H1 (cell line): ENCODE results near the gene PPP1R10. TPM values are rescaled to one million over a fixed set of nuclear protein-coding genes. Genes with fewer than 3 reads are reported as not detected.
A peak's percentile ranks its signal among the peaks of the same experiment; 100 is the strongest.

Experiments
- CTCF ChIA-PET: fragments of 300-600 bp; sonication (Branson Sonifier 250); formaldehyde crosslinking; loops from one replicate; lab custom pipeline; 2021; ENCODE audit not compliant: partially characterized antibody; lab: Charles Lee
- POLR2A ChIA-PET: fragments of 300-600 bp; sonication (Branson Sonifier 250); formaldehyde crosslinking; loops from one replicate; lab custom pipeline; 2021; ENCODE audit warnings: inconsistent platforms; ENCODE audit not compliant: partially characterized antibody; lab: Charles Lee
- DNase-seq, 2 experiments: peaks; one replicate each; pipeline versions ENCODE4 v3.0.0 to v3.0.0-alpha.2; 2010 to 2022; ENCODE audit warnings: low spot score in 2 of 2, low read depth in 1 of 2, mixed read lengths in 1 of 2
- FAIRE-seq: peaks from 2 replicates; lab custom pipeline; 2011; peaks lifted over from hg19 to GRCh38; lab: Jason Lieb, UNC
- H2AFZ ChIP-seq: 2 replicates; pipeline ENCODE4 v1.8.1; 2012; ENCODE audit warnings: low read length, inconsistent platforms
- H2AK5ac ChIP-seq: 2 replicates; pipeline ENCODE4 v1.6.1; 2013; ENCODE audit warnings: low read depth, low read length
- H2BK120ac ChIP-seq: replicated peaks from 2 replicates; pipeline ENCODE3; 2013; ENCODE audit warnings: low read depth, low read length, inconsistent platforms
- H2BK12ac ChIP-seq: 2 replicates; pipeline ENCODE4 v1.6.1; 2013; ENCODE audit warnings: low read depth, low read length
- H2BK15ac ChIP-seq: 2 replicates; pipeline ENCODE4 v1.6.1; 2013; ENCODE audit warnings: low read length
- H2BK20ac ChIP-seq: 2 replicates; pipeline ENCODE4 v1.6.1; 2013; ENCODE audit warnings: low read length
- H2BK5ac ChIP-seq: 2 replicates; pipeline ENCODE4 v1.6.1; 2013; ENCODE audit warnings: low read depth, low read length
- H3K14ac ChIP-seq: 2 replicates; pipeline ENCODE4 v1.6.1; 2013; ENCODE audit warnings: inconsistent platforms; ENCODE audit not compliant: insufficient read length
- H3K18ac ChIP-seq: 2 replicates; pipeline ENCODE4 v1.6.1; 2013; ENCODE audit warnings: low read length; ENCODE audit errors: extremely low read depth
- H3K23ac ChIP-seq: 2 replicates; pipeline ENCODE4 v1.6.1; 2013; ENCODE audit warnings: inconsistent platforms; ENCODE audit not compliant: insufficient read length
- H3K23me2 ChIP-seq: 2 replicates; pipeline ENCODE4 v1.6.1; 2013; ENCODE audit warnings: low read depth, low read length
- H3K27ac ChIP-seq: 2 replicates; pipeline ENCODE4 v1.6.1; 2011; ENCODE audit warnings: low read depth, low read length, inconsistent platforms
- H3K27me3 ChIP-seq, 4 experiments: replicated peaks in 1 of 4; 1 replicate in 1 of 4; 2 replicates in 3 of 4; pipeline versions ENCODE4 v1.6.1 to v1.8.1; 2011 to 2013; ENCODE audit warnings: low read length in 3 of 4, mild to moderate bottlenecking in 3 of 4, inconsistent platforms in 2 of 4, mixed read lengths in 2 of 4, moderate library complexity in 1 of 4; ENCODE audit not compliant: control insufficient read depth in 3 of 4, insufficient read depth in 3 of 4; ENCODE audit errors: extremely low read depth in 1 of 4
- H3K36me3 ChIP-seq, 4 experiments: 2 replicates each; pipeline versions ENCODE4 v1.6.1 to v1.8.1; 2011 to 2013; ENCODE audit warnings: mild to moderate bottlenecking in 4 of 4, low read length in 3 of 4, moderate library complexity in 2 of 4, control low read depth in 1 of 4, inconsistent platforms in 1 of 4; ENCODE audit not compliant: insufficient read depth in 4 of 4, control insufficient read depth in 2 of 4
- H3K4ac ChIP-seq: replicated peaks from 2 replicates; pipeline ENCODE3; 2013; ENCODE audit warnings: low read length, low read depth, mixed read lengths, inconsistent platforms; ENCODE audit not compliant: insufficient read length
- H3K4me1 ChIP-seq, 4 experiments: replicated peaks in 1 of 4; 1 replicate in 1 of 4; 2 replicates in 3 of 4; pipeline versions ENCODE4 v1.6.1 to v1.8.1; 2011 to 2013; ENCODE audit warnings: low read length in 3 of 4, inconsistent platforms in 2 of 4, mixed read lengths in 1 of 4; ENCODE audit not compliant: insufficient read depth in 4 of 4, control insufficient read depth in 3 of 4
- H3K4me2 ChIP-seq, 2 experiments: 2 replicates each; pipeline versions ENCODE4 v1.6.1 to v1.8.1; 2011 to 2013; ENCODE audit warnings: low read depth in 2 of 2, low read length in 2 of 2, control low read depth in 1 of 2, inconsistent platforms in 1 of 2, mild to moderate bottlenecking in 1 of 2; ENCODE audit not compliant: insufficient read depth in 1 of 2
- H3K4me3 ChIP-seq, 4 experiments: fragments of 200-600, 300-600 bp in 1 of 4; sonication (generic), shearing (Covaris generic), sonication (Bioruptor Twin) in 1 of 4; 2 replicates each; pipeline versions ENCODE4 v1.5.1 to v1.8.1; 2011 to 2016; ENCODE audit warnings: low read length in 4 of 4, low read depth in 3 of 4, control low read depth in 2 of 4, inconsistent platforms in 2 of 4, mild to moderate bottlenecking in 2 of 4, mixed read lengths in 1 of 4, moderate library complexity in 1 of 4; ENCODE audit not compliant: insufficient read depth in 2 of 4; ENCODE audit errors: extremely low read depth in 1 of 4
- H3K56ac ChIP-seq: replicated peaks from 2 replicates; pipeline ENCODE3; 2013; ENCODE audit warnings: low read depth, mild to moderate bottlenecking, mixed read lengths, low read length, inconsistent platforms; ENCODE audit not compliant: insufficient read length
- H3K79me1 ChIP-seq: 2 replicates; pipeline ENCODE4 v1.6.1; 2013; ENCODE audit warnings: low read depth, low read length, control low read depth
- H3K79me2 ChIP-seq, 2 experiments: 2 replicates each; pipeline versions ENCODE4 v1.6.1 to v1.8.1; 2012 to 2013; ENCODE audit warnings: low read length in 2 of 2, mild to moderate bottlenecking in 2 of 2, inconsistent platforms in 1 of 2; ENCODE audit not compliant: insufficient read depth in 2 of 2, control insufficient read depth in 1 of 2
- H3K9ac ChIP-seq, 4 experiments: replicated peaks in 1 of 4; 1 replicate in 1 of 4; 2 replicates in 3 of 4; pipeline versions ENCODE4 v1.6.1 to v1.8.1; 2011 to 2013; ENCODE audit warnings: low read depth in 3 of 4, low read length in 3 of 4, control low read depth in 2 of 4, mild to moderate bottlenecking in 2 of 4, moderate library complexity in 2 of 4, inconsistent platforms in 1 of 4; ENCODE audit errors: extremely low read depth in 1 of 4
- H3K9me3 ChIP-seq, 2 experiments: 2 replicates each; pipeline versions ENCODE4 v1.6.1 to v1.8.1; 2012 to 2013; ENCODE audit warnings: mild to moderate bottlenecking in 2 of 2, moderate library complexity in 2 of 2, control low read depth in 1 of 2, inconsistent platforms in 1 of 2, low read depth in 1 of 2, low read length in 1 of 2, mixed read lengths in 1 of 2; ENCODE audit not compliant: insufficient read depth in 2 of 2
- H4K20me1 ChIP-seq, 2 experiments: replicated peaks in 1 of 2; 2 replicates each; pipeline versions ENCODE3 to v1.8.1; 2011 to 2013; ENCODE audit warnings: inconsistent platforms in 2 of 2, low read length in 2 of 2, mild to moderate bottlenecking in 1 of 2; ENCODE audit not compliant: insufficient read depth in 2 of 2, control insufficient read depth in 1 of 2
- H4K5ac ChIP-seq: 2 replicates; pipeline ENCODE4 v1.6.1; 2013; ENCODE audit warnings: low read length, low read depth, mixed read lengths, inconsistent platforms; ENCODE audit not compliant: insufficient read length
- H4K8ac ChIP-seq: 2 replicates; pipeline ENCODE4 v1.8.0; 2013; ENCODE audit warnings: mild to moderate bottlenecking, moderate library complexity, low read length, inconsistent platforms; ENCODE audit not compliant: insufficient read depth; ENCODE audit errors: extremely low read depth
- H4K91ac ChIP-seq: replicated peaks from 2 replicates; pipeline ENCODE3; 2013; ENCODE audit warnings: low read length, mixed read lengths, inconsistent platforms; ENCODE audit not compliant: insufficient read length
- POLR2A ChIP-seq, 2 experiments: IDR thresholded peaks; 1 replicate in 1 of 2; 2 replicates in 1 of 2; pipeline ENCODE4 v1.6.1; 2011; ENCODE audit warnings: low read depth in 2 of 2, low read length in 2 of 2, mild to moderate bottlenecking in 2 of 2; ENCODE audit errors: control extremely low read depth in 1 of 2
- SP4 ChIP-seq: IDR thresholded peaks from 2 replicates; pipeline ENCODE4 v1.6.1; 2012; ENCODE audit warnings: low read length, inconsistent platforms
- SUZ12 ChIP-seq: fragments of 200-600 bp; sonication (generic); IDR thresholded peaks from 2 replicates; pipeline ENCODE4 v1.6.1; 2012; ENCODE audit warnings: mild to moderate bottlenecking, inconsistent platforms, low read length, moderate library complexity, mixed read lengths
- TAF7 ChIP-seq: optimal IDR thresholded peaks from 2 replicates; pipeline ENCODE3; 2011; ENCODE audit warnings: low read depth, mild to moderate bottlenecking, inconsistent platforms, low read length, moderate library complexity, borderline replicate concordance
- polyA plus RNA-seq, 7 experiments: library from polyadenylated mRNA; depleted of rRNA in 3 of 7; stranded (reverse) in 5 of 7; unstranded in 2 of 7; fragments of >200 nt in 5 of 7; fragments of 200-250 nt in 2 of 7; gene quantifications; 1 replicate in 5 of 7; 2 replicates in 1 of 7; 4 replicates in 1 of 7; pipeline versions ENCODE4 v1.2.1 to v1.2.3, GENCODE V29; 2011 to 2013; ENCODE audit warnings: missing spikeins in 2 of 7, mixed read lengths in 2 of 7
- total RNA-seq: library from RNA; stranded (reverse); fragmentation: NEBNext Ultra II Directional; extraction: Animal tissue kit (Norgen Biotek cat#: 25700); gene quantifications from 2 replicates; pipeline ENCODE4 v1.2.1, GENCODE V29; 2021

The PPP1R10 gene
- total and polyA plus RNA-seq, 2 of the 8 experiments (the other 6 are each of a cell fraction or from before 2014, with no cell fraction given) = 23.9 to 89.1 TPM

GRCh38 chr6:30613251-30614043 is 3.6 kb downstream of the PPP1R10 start:
- ChIA-PET POLR2A (interaction anchor here (0.8 to 4.8 kb wide), 28 partner anchors 15 to 288 kb away, joined by 3 to 443 read pairs (median 6); partner anchors contain the start of genes ABCF1, ATAT1, C6orf136 and GNL1), CTCF (interaction anchor here (0.6 to 2.4 kb wide), 15 partner anchors 8 to 130 kb away, joined by 3 to 17 read pairs (median 4); partner anchors contain the start of genes ATAT1 and DHX16)
- Histone ChIP-seq H2AFZ (no peak overlapping the region), H4K91ac (no peak overlapping the region), H3K79me2 (peaks cover 4 to 65% of the 10 kb centered on the region in 2 experiments; a peak in 3 of 4 replicates), H3K56ac (no peak overlapping the region), H3K27ac (no peak overlapping the region), H3K23ac (no peak overlapping the region), H3K23me2 (peaks cover 13% of the 10 kb centered on the region), H3K4me1 (peaks cover 0 to 6% (median 3%) of the 10 kb centered on the region in 4 experiments; a peak in 4 of 7 replicates), H4K5ac (no peak overlapping the region), H3K18ac (no peak overlapping the region), H3K9ac (no peak overlapping the region), H2BK5ac (no peak overlapping the region), H2AK5ac (no peak overlapping the region), H4K8ac (no peak overlapping the region), H3K9me3 (no peaks in the 10 kb centered on the region), H2BK12ac (no peak overlapping the region), H3K4me3 (peak overlapping the region in 1 of 4 experiments; percentile 90; a peak in 2 of 8 replicates), H3K79me1 (peaks cover 9% of the 10 kb centered on the region; the same call in 1 of the 2 replicates), H2BK15ac (no peak overlapping the region), H2BK20ac (no peak overlapping the region), H3K36me3 (peaks cover 13 to 56% (median 27%) of the 10 kb centered on the region in 4 experiments), H4K20me1 (peaks cover 4 to 6% of the 10 kb centered on the region in 2 experiments), H3K4ac (no peak overlapping the region), H3K14ac (no peak overlapping the region), H2BK120ac (no peak overlapping the region), H3K27me3 (no peaks in the 10 kb centered on the region), H3K4me2 (peak overlapping the region; percentile 4 to 98; a peak in 2 of 4 replicates)
- FAIRE-seq (no peak), DNase-seq (no peak)
- TF ChIP-seq TAF7 (peak; percentile 16), SUZ12 (no peak), POLR2A (IDR thresholded peaks at IDR 0.05; ENCODE audit: control extremely low read depth in 1 of 2, low read depth in 2 of 2, low read length in 2 of 2) (peak; percentile 2 to 34; a peak in 2 of 3 replicates), SP4 (0 out of 2 replicates have a peak, but pooled peaks have one; percentile 12)
